Panc1 (cell line): Measurements from ENCODE around the gene OR51E2. TPM values are rescaled to one million over a fixed set of nuclear protein-coding genes. Genes with fewer than 3 reads are reported as not detected.

ENCODE experiments used
- ATAC-seq: fragments of 200-7000 bp; cut with Tn5 transposase; 2 replicates; pipeline ENCODE4 v1.9.1; 2020; ENCODE audit warnings: mild to moderate bottlenecking, moderate library complexity
- BruUV-seq: library from RNA; stranded (reverse); fragments of 400-500 nt; replicated peaks from 2 replicates; lab custom pipeline; 2021; lab: Mats Ljungman, UMichigan
- CTCF ChIA-PET: fragments of 300-600 bp; sonication (Branson Sonifier 250); formaldehyde crosslinking; loops from one replicate; lab custom pipeline; 2022; ENCODE audit warnings: antibody characterized with exemption; lab: Charles Lee
- POLR2A ChIA-PET: fragments of 300-600 bp; sonication (Branson Sonifier 250); formaldehyde crosslinking; loops from one replicate; lab custom pipeline; 2022; ENCODE audit warnings: antibody characterized with exemption; lab: Charles Lee
- DNase-seq: peaks from one replicate; pipeline ENCODE4 v3.0.0-alpha.2; 2010; ENCODE audit warnings: low read depth, low spot score
- H3K27ac ChIP-seq: 2 replicates; pipeline ENCODE4 v1.5.1; 2011; ENCODE audit warnings: mild to moderate bottlenecking, low read length, inconsistent platforms
- H3K27me3 ChIP-seq: fragments of 200-500 bp; sonication (Bioruptor generic); 2 replicates; pipeline ENCODE4 v1.6.0; 2014; ENCODE audit warnings: low read length, inconsistent platforms; ENCODE audit not compliant: control insufficient read depth, insufficient read depth
- H3K36me3 ChIP-seq: fragments of 200-500 bp; sonication (Bioruptor generic); 2 replicates; pipeline ENCODE4 v1.5.1; 2014; ENCODE audit warnings: inconsistent platforms, mild to moderate bottlenecking, low read length, moderate library complexity; ENCODE audit not compliant: control insufficient read depth, insufficient read depth
- H3K4me1 ChIP-seq: 2 replicates; pipeline ENCODE4 v1.5.1; 2011; ENCODE audit warnings: inconsistent platforms, mild to moderate bottlenecking, low read length, moderate library complexity; ENCODE audit not compliant: control insufficient read depth, insufficient read depth
- H3K4me3 ChIP-seq, 2 experiments: 2 replicates each; pipeline ENCODE4 v1.5.1; 2011 to 2012; ENCODE audit warnings: low read depth in 2 of 2, low read length in 2 of 2, mild to moderate bottlenecking in 2 of 2, inconsistent platforms in 1 of 2, moderate library complexity in 1 of 2
- H3K9me3 ChIP-seq: fragments of 200-500 bp; sonication (Bioruptor generic); 2 replicates; pipeline ENCODE4 v1.5.1; 2014; ENCODE audit warnings: low read depth, mild to moderate bottlenecking, inconsistent platforms, low read length, moderate library complexity; ENCODE audit not compliant: control insufficient read depth, insufficient read depth
- CTCF ChIP-seq: fragments of 450-650 bp; IDR thresholded peaks from 2 replicates; pipeline ENCODE4 v1.5.1; 2017; ENCODE audit warnings: mild to moderate bottlenecking
- POLR2AphosphoS5 ChIP-seq: IDR thresholded peaks from 2 replicates; pipeline ENCODE4 v1.6.1; 2012; ENCODE audit warnings: mild to moderate bottlenecking, low read depth, low read length, moderate library complexity
- REST ChIP-seq, 2 experiments: IDR thresholded peaks; 2 replicates each; pipeline ENCODE4 v1.6.1; 2011 to 2012; ENCODE audit warnings: low read depth in 2 of 2, control low read depth in 1 of 2, low read length in 1 of 2, mild to moderate bottlenecking in 1 of 2, moderate library complexity in 1 of 2; ENCODE audit not compliant: insufficient read depth in 1 of 2
- SIN3A ChIP-seq: IDR thresholded peaks from 2 replicates; pipeline ENCODE4 v1.6.1; 2012; ENCODE audit warnings: low read depth, mild to moderate bottlenecking, low read length, moderate library complexity, borderline replicate concordance; ENCODE audit not compliant: insufficient read depth
- TCF7L2 ChIP-seq: IDR thresholded peaks from 2 replicates; pipeline ENCODE4 v1.6.1; 2011; ENCODE audit warnings: mild to moderate bottlenecking, low read depth, low read length, inconsistent platforms
- in situ Hi-C: cut with HindIII; loops from 2 replicates; pipeline ENCODE4 v1.10.0; 2016; ENCODE audit warnings: low sequenced_read_pairs, low pct_unique_long_range_greater_than_20kb
- intact Hi-C: fragments of 100-400 bp; cut with micrococcal nuclease; formaldehyde crosslinking; loops from one replicate; pipeline ENCODE4 v1.10.0; 2022; ENCODE audit not compliant: unreplicated experiment
- total RNA-seq: library from RNA; stranded (reverse); gene quantifications from one replicate; pipeline ENCODE4 v1.2.1, GENCODE V29; 2021; ENCODE audit not compliant: unreplicated experiment

The OR51E2 gene
- total RNA-seq, 1 experiment from 2014 or later, result not detected

DNA sequence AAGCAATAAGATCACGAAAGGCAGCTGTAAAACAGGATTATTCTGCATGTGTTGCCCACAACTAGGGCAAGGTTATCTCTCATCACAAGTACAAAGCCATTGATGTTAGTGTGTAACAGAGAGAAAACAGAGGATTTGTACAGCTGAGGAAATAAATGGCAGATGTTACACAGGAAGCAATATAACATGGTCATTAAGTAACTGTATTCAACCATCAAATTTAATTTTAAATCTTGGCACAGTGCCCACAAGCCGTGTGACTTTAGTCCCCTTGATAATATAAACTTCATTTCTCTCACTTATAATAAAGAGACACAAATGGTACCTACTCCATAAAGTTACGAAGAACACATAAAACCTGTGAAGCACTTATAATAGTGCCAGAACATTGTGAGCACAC lies 17.3 kb downstream of the OR51E2 start:
- Histone ChIP-seq H3K9me3 (no peaks in the 10 kb centered on the region), H3K27ac (no peak overlapping the region), H3K27me3 (no peaks in the 10 kb centered on the region), H3K36me3 (no peaks in the 10 kb centered on the region), H3K4me3 (no peak overlapping the region), H3K4me1 (no peaks in the 10 kb centered on the region)
- no peak for DNase-seq
- no peak for ATAC-seq
- TF ChIP-seq SIN3A (no peak), POLR2AphosphoS5 (no peak), TCF7L2 (no peak), REST (IDR thresholded peaks at IDR 0.05; ENCODE audit: insufficient read depth in 1 of 2, low read depth in 2 of 2, low read length in 1 of 2) (no peak), CTCF (no peak)
- in situ Hi-C loops (no loop called here), intact Hi-C loops (no loop called here)
- POLR2A ChIA-PET, result no interaction called here
- BruUV-seq, result no TSS peak
- CTCF ChIA-PET, result no interaction called here

- Histone ChIP-seq H3K4me3 (no peak overlapping the region), H3K27ac (no peak overlapping the region), H3K27me3 (no peaks in the 10 kb centered on the region), H3K36me3 (no peaks in the 10 kb centered on the region), H3K9me3 (no peaks in the 10 kb centered on the region), H3K4me1 (no peaks in the 10 kb centered on the region)
- DNase-seq (no peak), ATAC-seq (no peak)
- ChIA-PET CTCF (no interaction called here), POLR2A (no interaction called here)
- no peak for TF ChIP-seq CTCF
- TF ChIP-seq TCF7L2, result no peak
- no peak for TF ChIP-seq SIN3A
- no peak for TF ChIP-seq REST (IDR thresholded peaks at IDR 0.05; ENCODE audit: insufficient read depth in 1 of 2, low read depth in 2 of 2, low read length in 1 of 2)
- no peak for TF ChIP-seq POLR2AphosphoS5
- in situ Hi-C loops (no loop called here), intact Hi-C loops (no loop called here)
- BruUV-seq, result no TSS peak
Observed at GRCh38 chr11:4677948-4678347, 19.7 kb downstream of the OR51E2 start.
